Stimulated activated CD8-positive, alpha-beta memory T cell treated with anti-CD3 and anti-CD28 coated beads, Interleukin-12 subunit alpha, Interleukin-12 subunit beta, amount 100 ng/mL, for 24 hours (primary cell): Measurements from ENCODE around the gene HPS3.
"Not testable (repeated sequence)": the region's sequence is repeated elsewhere in the genome, so short reads cannot be mapped to it uniquely, and the experiment has no call there.

Experiments used
- DNase-seq: peaks from one replicate; pipeline ENCODE4 v3.0.0-alpha.2; 2020; ENCODE audit errors: extremely low read depth

Gene HPS3, protein sequence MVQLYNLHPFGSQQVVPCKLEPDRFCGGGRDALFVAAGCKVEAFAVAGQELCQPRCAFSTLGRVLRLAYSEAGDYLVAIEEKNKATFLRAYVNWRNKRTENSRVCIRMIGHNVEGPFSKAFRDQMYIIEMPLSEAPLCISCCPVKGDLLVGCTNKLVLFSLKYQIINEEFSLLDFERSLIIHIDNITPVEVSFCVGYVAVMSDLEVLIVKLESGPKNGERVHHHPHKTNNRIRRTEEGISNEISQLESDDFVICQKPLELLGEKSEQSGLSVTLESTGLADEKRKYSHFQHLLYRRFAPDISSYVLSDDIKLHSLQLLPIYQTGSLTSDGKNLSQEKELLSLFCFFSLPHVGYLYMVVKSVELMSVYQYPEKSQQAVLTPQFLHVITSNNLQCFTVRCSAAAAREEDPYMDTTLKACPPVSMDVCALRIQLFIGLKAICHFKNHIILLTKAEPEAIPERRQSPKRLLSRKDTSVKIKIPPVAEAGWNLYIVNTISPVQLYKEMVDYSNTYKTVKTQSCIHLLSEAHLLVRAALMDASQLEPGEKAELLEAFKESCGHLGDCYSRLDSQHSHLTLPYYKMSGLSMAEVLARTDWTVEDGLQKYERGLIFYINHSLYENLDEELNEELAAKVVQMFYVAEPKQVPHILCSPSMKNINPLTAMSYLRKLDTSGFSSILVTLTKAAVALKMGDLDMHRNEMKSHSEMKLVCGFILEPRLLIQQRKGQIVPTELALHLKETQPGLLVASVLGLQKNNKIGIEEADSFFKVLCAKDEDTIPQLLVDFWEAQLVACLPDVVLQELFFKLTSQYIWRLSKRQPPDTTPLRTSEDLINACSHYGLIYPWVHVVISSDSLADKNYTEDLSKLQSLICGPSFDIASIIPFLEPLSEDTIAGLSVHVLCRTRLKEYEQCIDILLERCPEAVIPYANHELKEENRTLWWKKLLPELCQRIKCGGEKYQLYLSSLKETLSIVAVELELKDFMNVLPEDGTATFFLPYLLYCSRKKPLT

DNA sequence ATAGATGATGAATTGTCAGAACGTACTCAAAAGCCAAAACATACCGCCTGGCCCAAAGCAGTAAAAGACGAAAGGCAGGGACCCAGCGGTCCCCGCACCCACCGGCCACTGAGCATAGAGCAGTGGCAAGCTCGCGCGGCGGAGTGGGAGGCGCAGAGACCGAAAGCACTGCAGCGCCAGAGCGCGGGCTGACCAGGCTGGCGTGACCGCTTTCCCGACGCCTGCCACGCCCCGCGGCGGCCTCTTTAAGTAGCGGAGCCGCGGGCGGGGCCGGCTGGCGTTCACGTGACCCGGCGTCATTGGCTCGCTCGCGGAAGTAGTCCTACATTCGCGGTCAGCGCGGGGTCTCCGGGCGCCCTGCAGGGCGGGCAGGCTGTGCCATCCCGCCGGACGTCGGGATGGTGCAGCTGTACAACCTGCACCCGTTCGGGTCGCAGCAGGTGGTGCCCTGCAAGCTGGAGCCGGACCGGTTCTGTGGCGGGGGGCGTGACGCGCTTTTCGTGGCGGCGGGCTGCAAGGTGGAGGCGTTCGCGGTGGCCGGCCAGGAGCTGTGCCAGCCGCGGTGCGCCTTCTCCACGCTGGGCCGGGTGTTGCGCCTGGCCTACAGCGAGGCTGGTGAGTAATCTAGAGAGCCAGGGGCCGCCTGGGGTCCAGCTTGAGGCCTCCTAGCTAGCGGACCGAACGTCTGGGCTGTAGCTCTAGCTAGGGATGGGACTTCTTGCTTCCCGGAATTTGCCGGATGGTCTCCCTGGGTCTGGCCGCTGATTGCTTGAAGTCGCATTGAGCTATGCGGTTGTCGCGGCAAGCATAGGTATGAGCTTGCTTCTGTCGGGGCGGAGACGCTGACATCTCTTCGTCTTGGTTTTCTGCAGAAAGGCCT lies at the start of gene HPS3:
HPS3 (plus strand) TSS at position 313 of the 880 bp plus-strand sequence; CDS start at position 399, 86 bp downstream.
- peak; percentile 71 for DNase-seq

DNA sequence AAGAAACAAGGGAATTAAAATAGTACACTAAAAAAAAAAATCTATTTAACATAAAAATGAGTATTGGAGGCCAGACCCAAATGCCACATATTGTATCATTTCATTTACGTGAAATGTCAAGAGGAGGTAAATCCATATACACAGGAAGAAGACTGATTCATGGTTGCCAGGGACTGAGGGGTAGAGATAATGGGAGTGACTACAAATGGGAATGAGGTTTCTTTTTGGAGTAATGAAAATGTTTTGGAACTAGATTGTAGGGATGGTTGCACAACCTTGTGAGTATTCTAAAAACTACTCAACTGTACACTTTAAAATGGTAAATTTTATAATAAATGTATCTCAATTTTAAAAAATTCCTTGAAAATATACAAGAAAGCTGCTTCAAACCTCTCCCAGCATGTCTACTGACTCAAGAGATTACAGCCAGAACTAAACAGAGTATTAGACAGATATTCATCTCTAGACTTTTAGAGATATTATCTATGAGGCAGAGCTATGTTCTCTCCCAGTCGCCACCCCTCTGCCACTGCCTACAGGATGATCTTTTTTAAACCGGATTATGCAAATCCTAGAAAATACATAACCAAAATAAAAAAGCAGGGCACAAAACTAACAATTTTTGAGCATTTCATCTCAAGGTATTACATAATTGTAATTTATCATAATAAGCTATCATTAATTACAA lies 49.3 kb upstream of the HPS3 start:
- no peak for DNase-seq

DNA sequence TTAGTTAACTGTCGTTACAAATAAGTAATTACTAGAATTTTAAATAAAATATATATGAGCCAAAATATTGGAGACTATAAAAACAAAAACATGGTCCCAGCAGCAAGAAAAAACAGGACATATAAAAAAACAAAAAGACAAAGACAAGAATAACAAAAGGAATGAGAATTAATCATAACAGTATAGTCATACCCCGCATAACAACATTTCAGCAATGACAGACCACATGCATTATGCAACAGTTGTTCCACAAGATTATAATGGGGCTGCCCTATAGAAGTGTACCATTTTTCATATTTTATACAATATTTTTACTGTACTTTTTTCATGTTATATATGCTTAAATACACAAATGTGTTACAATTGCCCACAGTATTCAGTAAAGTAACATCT lies 48.7 kb upstream of the HPS3 start:
- DNase-seq = no peak

DNA sequence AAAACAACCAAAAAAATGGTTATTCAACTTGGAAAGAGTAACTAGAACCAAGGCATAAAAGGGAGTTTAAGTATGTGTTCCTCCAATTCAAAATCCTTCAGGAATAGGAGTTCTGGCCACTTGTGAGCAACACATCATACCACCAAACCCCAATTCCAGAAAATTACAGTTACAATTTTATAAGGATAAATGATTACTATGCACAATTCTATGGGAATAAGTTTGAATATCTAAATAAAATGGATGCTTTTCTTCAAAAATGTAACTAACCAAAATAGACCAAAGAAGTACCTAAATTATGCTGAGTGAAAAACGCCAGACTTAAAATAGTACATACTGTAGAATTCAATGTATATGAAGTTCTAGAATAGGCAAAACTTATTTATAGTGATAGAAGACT lies 47.7 kb upstream of the HPS3 start:
- no peak for DNase-seq

DNA sequence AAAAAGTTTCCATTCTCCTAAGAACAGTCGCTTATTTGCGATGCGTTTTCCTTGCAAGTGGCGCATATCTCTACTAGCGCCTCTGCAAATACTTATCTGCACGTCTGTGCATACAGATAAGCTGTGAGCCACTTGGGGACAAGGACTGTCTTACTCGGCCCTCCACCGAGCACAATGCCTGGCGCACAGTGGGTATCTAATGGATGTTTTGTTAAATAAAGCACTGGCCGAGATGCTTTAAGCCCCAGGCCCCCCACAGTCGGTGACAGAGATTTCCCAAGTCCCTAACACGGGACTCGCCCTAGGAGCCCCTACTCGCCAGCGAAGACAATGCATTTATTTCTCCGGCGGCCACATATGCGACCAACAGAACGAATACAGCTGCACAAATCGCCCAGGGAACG lies 43.6 kb upstream of the HPS3 start:
- DNase-seq = no peak

DNA sequence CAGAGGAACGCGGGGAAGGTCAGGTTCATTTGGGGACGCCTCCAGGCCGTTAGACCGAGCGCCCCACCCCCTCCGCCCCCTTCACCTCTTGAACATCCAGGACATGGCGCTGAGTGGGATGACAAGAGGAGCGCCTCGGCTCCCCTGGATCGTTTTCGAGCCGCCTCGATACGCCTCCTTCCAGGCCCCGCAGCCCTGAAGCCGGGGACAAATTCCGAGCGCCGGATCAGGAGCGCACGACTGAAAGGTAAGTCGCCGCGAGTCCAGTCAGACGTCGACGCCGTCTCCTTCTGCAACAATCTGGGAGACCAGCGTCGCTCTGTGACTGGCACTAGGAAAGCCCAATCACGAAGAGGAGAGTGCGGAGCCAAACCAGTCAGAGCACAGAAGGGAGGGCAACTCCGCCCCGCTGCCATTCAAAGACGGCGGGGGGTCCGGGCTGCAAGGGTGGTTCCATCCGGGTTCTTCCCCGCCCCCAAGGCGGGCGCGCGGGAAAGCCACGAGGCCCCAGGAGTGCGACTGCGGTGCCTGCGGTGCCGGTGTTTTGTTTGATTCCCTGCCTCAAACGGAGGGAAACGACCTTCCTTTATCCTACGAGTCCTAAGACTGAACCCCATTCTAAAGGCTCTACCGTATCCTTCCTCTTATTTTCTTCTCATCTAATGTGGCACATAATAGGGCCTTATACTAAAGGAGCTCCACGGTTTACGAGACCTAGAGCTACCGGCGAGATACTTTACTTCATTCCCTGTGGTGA lies 43.0 kb upstream of the HPS3 start, which contains the start of gene HLTF:
HLTF (minus strand) TSS at position 302 of the 757 bp plus-strand sequence; CDS start at position 105, 197 bp downstream.
- peak; percentile 69 for DNase-seq

DNA sequence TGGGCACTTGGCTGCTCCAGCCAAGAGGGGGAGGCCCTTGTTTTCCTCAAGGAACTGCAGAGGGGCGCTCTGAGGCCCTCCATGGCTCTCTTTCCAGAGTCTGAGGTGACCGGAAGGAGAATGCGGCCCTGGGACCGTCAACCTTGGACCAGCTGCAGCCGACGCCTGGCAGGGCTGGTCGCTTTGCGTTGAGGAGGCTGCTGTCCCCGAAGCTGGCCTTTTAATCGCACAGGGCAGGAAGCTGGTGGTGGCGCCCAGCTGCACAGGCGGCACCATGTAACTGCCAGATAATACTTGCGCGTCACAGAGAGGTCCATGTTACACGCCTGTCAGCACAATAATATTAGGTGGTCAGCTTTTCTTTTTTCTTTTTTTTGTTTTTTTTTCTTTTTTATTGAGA lies 42.2 kb upstream of the HPS3 start:
- no peak for DNase-seq

DNA sequence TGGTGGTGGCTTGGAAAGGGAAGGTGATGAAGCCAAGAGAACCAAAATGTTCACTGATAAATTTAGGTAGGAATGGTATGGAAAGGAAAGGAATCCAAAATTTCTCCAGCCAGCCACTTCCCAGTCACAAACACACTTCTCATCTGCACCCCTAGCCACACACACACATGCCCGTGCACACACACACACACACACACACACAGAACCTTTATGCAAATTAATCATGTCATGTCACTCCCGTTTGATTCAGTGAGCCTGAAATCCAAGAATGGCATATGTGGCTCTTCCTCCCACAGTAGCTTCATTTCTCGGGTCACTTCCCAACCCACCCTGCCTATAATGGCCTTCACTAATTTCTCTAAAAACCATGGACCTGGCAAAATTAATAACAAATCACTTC lies 40.0 kb upstream of the HPS3 start:
- DNase-seq = no peak

DNA sequence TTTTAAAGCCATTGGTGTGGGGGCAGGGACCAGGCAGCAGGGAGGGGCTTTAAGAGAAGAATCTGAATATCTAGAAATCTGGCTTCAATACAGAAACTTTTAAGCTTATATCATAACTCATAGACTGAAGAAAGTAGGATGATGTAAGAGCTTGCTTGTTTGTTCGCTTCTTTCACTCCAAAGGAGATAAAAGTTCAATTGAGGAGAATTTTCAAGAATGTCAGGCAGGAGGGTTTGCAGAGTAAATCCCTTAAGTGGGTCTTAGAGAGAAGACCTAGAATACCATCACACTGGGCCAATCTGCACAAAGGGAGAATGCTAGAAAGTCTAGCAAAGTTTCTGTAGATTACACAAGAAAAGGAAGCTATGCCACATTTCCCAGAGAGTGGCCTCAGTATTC lies 39.0 kb upstream of the HPS3 start:
- no peak for DNase-seq

DNA sequence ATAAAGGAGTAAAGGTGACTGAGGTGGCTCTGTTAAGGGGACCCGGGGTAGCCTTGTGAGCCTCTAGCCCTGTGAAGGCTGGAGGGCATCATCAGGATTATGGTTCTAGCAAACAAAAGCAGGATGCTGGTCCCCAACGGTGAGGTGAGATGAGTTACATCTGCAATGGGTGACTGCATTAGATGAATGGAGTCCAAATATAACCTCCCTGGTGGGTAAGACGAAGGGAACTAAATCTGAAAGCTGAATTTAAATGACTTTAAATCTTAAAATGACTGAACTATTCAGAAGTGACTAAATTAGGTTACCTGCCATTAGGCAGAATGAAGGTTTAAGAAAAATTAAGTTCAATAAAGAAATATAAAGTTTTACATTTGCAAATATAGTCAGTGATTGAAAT lies 38.5 kb upstream of the HPS3 start:
- no peak for DNase-seq

DNA sequence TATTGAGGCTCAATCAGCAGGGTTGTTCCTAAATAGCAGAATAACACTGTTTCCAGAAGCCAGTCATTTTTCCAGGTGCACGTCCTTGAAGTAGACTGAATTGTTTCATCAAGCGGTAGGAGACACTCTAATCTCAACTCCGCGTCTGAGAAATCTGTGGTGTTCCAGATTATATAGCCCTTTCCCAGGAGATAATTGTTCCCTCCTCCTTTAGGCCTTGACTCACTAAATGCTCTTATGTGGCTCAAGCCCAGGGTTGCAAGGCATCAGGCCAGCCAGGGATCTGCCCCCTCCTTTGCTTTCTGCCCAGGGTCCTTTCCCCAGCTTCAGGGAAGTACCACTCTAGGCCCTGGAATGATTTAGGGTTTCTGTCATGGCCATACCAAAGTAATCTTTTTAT lies 37.5 kb upstream of the HPS3 start:
- no peak for DNase-seq

DNA sequence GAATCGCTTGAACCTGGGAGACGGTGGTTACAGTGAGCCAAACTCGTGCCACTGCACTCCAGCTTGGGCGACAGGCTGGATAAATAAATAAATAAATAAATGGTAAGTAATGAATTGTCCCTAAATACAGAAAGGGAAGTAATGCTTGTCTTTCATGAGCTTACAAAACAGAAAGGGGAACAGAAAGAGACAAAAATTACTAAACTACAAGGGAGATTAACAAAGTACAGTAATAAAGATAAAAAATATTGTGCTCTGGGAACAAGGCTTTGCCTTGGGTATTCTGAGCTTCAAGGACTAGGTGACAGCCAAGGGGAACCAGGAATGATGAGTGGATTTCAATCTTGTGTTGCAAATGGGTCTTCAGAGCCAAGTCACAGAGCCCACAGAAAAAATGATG lies 34.0 kb upstream of the HPS3 start:
- no peak for DNase-seq

DNA sequence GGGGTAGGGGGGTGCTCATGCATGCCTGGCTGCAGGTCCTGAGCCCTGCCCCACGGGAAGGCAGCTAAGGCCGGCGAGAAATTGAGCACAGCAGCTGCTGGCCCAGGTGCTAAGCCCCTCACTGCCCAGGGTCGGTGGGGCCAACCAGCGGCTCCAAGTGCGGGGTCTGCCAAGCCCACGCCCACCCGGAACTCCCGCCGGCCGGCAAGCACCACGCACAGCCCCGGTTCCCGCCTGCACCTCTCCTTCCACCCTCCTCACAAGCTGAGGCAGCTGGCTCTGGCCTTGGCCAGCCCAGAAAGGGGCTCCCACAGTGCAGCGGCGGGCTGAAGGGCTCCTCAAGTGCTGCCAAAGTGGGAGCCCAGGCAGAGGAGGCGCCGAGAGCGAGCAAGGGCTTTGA lies 31.5 kb upstream of the HPS3 start:
- not testable (repeated sequence) for DNase-seq

DNA sequence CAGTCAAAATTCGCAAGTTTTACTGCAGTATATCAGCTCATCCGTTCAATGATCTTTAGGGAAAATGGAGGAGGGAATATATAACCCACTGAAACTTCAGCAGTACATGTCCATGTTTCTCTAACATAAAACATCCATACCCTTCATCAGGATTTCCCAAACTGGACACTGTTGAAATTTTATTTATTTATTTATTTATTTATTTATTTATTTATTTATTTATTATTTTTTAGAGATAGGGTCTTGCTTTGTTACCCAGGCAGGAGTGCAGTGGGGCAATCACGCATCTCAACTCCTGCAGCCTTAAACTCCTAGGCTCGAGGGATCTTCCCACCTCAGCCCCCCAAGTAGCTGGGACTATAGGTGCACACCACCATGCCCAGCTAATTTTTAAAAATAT lies 28.3 kb upstream of the HPS3 start:
- DNase-seq = no peak

DNA sequence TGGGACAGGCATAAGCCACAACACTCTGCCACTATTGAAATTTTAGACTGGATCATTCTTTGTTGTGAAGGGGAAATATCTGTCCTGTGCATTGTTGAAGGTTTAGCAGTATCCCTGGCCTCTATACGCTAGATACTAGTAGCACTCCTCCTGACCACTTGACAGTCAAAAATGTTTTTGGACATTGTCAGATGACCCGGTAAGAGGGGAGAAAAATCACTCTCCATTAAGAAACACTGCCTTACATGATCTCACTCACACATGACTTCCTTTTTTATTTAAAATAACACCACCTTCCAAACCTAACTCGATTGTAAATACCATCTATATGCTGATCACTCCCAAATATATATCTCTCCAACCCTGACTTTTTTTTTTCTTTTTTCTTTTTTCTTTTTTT lies 27.8 kb upstream of the HPS3 start:
- DNase-seq = no peak

DNA sequence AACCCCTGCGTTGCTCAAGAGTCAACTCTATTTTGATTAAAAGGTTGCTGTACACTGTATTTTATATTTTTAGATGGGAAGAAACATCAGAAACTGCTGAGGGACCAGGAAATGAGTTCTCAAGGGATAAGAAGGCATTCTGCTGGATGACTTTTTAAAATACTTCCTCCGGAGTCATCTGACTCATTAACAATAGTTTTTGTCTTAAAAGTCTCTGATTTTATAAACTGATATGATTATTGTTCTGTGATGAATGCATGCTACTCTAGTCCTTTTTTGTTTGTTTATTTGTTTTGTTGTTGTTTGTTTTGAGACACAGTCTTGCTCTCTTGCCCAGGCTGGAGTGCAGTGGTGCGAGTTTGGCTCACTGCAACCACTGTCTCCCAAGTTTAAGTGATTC lies 25.0 kb upstream of the HPS3 start:
- DNase-seq = no peak

DNA sequence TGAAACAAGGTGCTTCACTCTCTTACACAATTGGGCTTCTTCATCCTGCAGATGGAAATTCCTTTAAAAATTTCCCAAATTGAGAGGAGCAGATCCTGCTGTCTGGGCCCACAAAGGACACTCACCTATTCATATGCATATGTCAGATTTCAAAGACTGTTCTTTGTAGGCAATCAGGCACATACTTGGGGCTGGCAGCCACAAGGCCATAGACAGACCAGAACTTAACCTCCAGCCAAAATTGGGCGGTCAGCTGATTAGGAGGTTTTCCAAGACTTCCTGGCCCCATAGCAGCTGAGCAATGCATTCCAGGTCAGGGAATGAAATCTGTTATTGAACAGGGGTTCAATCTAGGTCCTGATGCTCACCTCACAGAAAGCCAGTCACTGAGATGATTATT lies 15.0 kb upstream of the HPS3 start:
- DNase-seq = no peak

DNA sequence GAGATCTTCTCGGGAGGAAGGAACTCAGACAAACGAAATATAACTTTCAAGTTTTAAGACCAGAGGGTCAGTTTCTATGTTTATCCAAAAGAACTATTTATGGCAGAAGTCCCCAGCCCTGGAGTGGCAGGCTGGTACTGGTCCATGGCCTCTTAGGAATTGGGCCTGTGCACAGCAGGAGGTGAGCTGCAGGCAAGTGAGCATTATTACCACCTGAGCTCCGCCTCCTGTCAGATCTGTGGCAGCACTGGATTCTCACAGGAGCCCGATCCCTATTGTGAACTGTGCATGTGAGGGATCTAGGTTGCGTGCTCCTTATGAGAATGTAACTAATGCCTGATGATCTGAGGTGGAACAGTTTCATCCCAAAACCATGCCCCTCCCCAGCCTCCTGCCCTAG lies 14.3 kb upstream of the HPS3 start:
- DNase-seq = no peak

DNA sequence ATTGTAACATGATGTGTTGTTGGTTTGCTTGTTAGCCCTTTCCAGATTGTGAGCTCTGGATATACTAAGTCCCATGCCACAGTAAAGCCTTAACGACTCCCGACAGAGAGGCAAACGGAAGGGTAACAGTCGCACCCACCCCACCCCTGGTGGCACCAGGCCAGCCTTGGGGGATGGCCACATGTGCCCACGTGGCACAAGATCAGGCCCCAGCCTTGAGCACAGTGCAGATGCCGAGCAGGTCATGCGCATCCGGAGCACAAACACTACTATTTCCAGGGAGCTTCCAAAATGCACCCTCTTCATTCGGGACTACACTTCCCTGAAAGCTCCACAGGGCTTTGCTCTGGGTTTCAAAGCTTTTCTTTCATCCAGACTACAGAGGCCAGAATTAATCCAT lies 10.7 kb upstream of the HPS3 start:
- DNase-seq = no peak

DNA sequence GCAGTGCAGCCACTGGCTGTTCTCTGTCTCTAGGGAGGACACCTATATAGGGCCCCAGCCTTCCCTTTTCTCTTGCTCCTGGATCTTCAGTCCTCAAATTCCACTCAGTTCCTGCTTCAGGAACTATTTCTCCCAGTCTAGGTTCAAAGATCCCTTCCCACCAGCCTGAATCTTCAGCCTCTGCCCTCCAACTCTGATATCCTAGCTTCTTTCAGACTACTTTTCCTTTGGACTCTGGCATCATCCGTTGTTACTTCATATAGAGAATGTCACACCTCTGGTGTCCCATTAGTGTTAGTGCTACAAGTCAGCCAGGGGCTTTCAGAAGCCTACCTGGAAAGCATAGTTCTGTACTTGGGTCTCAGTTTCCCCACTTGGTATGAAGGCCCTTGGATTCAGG lies 10.0 kb upstream of the HPS3 start:
- DNase-seq = no peak
